Measurements from ENCODE around the gene LACTBL1. TPM values are rescaled to one million over a fixed set of nuclear protein-coding genes. Genes with fewer than 3 reads are reported as not detected.
"Not testable (repeated sequence)": the region's sequence is repeated elsewhere in the genome, so short reads cannot be mapped to it uniquely, and the experiment has no call there.

LACTBL1 gene, protein sequence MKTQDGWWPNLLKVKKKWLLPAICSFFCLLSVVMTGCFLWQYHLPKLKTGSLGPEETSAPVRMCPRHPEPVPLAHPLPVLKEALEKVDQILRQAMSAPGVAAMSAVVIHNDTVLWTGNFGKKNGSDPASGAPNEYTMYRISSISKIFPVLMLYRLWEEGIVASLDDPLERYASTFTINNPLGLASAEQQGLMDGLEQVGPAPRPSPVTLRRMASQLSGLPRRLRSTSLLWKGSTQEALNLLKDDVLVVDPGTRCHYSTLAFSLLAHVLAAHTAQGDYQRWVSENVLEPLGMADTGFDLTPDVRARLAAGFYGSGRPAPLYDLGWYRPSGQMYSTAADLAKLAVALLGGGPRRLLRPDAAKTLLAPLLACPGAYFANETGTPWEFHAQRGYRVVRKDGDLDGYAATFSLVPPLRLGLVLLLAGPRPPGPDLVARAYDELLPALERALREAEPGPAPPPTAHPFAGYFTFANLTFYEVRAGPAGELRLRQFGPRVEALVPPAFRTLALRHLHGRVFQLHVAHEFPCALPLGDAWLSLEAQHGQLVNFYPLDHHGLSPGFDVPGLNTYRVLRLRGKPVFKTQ
- total RNA-seq, result not detected in 2 replicates

DNA sequence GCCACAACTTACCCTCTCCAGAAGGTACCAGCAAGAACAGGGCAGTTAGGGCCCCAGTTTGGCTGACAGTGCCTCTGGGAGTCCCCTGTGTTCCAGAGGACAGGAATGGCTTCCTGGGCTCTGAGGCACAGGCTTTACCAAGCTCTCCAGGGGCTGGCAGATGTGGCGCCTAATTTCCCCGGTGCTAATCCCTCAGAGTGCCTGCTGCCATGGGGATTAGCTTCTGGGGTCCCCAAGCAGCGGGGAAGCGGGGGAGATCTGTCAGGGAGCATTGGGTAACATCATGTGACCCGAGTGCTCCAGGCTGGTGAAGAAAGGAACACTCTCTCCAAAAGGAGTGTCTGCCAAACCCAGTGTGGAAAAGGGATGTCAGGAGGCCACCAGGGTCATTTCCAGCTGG lies at the start of gene LACTBL1:
Gene LACTBL1, minus strand, starts transcription at position 107 of the 400 bp plus-strand sequence. CDS start 550 bp downstream, outside the sequence.
- no peak for DNase-seq (ENCODE audit: low read depth)

DNA sequence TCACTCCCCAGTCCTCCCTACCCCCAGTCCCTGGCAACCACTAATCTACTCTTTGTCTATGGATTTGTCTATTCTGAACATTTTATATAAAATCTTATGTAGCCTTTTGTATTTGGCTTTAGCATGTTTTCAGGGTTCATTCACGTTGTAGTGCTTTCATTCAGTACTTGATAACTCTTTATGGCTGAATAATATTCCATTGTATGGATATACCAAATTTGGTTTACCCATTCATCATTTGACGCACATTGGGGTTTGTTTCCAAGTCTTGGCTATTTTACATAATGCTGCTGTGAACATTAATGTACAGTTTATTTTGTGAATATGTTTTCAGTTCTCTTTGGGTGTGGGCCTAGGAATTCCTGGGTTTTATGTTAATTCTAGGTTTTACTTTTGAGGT lies 49.2 kb upstream of the LACTBL1 start:
- DNase-seq (ENCODE audit: low read depth), result no peak

DNA sequence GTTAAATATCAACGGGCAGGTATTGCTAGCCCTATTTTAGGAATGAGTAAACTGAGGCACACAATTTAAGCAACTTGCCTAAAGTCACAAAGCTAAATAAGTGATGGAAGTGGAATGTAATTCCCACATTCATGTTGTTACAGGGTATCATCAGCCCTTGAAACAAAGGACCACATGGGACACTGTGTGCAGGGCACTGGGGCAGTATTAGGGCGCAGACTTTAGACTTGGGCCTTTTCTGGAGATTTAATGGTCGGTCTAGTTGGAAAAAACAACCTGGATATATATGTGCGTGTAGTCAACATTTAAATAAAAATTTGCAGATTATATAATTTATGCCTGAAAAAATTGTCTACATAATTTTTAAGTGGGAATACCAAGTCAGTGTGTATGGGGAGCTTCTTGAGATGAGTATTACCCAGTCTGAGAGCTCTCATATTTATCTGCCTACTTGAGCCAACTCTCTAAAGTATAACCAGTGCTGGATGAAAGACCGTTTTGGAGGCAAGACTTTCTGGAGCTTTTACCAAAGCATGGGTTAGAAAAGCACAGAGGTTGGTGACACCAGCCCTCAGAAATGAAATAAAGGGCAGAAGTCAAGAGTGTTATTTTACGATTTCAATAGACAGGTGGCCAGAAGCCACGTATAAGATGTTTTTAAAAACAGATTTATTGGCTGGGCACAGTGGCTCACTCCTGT lies 48.2 kb upstream of the LACTBL1 start:
- no peak for DNase-seq (ENCODE audit: low read depth)

DNA sequence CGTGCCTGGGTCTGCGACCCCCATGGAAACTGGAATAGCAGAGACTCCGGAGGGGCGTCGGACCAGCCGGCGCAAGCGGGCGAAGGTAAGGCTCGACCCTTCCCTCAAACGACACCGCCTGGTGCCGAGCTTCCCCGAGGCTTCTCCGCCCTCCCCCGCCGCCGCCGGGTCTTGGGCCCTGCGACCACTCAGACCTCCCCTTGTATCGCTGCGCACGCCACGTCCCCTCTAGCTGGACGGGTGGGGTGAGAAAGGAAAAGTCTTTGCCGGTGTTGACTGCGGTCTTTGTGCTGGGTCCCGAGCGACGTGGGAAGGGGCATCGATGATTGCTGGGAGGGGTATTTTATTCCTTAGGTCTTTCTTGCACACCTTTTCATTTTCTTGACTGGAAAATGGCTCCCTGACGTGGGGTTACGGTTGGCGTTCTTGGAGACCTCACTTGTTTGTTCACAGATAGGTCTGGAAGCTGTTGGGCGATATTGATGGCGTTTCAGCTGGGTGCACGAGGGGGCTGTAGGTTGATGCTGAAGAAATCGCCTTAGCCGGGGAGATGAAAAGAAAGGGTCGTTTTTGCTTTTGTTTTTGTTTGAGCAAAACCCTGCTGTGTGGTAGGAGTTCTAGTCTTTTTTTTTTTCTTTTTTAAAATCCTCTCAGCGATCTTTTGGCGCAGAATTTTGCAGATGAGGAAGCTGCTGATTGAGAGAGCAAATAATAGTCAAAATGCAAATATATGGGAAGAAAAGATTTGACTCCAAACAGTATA lies 47.4 kb upstream of the LACTBL1 start:
- DNase-seq (ENCODE audit: low read depth), result peak; percentile 27

DNA sequence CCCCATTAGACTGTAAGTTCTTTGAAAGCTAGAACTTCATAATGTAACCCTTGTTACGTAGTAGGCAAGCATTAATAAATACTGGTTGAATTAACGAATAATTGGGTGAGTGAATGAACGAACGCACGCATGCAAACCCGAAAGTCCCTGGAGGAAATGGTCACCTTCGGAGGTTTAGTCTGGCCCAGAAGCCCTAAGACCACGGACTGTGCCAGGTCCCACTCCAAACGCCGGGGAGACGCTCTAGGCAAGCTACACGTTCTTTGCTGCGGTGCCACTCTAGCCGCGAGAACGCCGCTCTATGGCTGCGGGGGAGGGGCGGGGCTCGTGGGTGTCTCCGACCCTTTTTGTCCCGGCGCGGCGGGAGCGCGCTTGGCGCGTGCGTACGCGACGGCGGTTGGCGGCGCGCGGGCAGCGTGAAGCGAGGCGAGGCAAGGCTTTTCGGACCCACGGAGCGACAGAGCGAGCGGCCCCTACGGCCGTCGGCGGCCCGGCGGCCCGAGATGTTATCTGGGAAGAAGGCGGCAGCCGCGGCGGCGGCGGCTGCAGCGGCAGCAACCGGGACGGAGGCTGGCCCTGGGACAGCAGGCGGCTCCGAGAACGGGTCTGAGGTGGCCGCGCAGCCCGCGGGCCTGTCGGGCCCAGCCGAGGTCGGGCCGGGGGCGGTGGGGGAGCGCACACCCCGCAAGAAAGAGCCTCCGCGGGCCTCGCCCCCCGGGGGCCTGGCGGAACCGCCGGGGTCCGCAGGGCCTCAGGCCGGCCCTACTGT lies 46.6 kb upstream of the LACTBL1 start, which contains the start of gene KDM1A:
Gene KDM1A, plus strand, starts transcription at position 375 of the 769 bp plus-strand sequence. Its CDS starts 129 bp downstream, at position 504.
- peak; percentile 94 for DNase-seq (ENCODE audit: low read depth)

DNA sequence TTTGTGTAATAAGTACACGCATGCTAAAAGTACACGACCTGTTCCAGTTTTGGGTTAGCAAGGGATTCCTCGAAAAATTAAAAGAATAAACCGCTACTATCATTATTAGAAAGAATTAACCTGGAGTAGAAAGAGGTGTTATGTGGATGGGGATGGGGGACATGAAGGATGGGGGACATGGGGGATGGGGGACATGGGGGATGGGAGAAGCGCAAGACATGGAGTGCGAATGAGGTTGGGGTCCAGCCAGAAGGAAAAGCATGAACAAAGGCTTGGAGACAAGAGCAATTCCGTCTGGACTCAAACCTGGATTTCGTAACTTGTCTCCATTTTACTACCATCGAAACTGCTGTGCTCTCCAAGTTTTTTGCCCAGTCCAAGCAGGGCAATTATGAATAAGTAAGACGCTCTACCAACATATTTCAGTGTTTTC lies 46.0 kb upstream of the LACTBL1 start:
- no peak for DNase-seq (ENCODE audit: low read depth)

DNA sequence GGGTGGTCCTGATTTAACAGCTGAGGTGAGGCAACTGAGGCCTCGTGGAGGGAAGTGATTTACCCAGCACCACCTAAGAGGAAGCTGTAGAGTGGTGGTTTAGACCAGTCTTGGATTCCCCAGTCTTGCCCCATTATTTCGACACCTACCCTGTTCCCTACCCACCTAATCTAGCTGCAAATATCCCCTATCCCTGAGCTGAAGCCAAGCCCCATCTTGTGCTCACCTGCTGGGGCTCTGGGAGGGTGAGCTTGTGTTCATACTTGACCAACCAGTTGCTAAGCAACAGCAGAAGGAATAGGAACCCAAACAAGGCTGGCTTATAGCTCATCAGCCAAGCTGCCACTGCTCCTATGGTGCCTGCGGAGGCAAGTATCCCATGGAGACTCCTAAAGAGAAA lies 41.0 kb upstream of the LACTBL1 start:
- peak; percentile 87 for DNase-seq (ENCODE audit: low read depth)

DNA sequence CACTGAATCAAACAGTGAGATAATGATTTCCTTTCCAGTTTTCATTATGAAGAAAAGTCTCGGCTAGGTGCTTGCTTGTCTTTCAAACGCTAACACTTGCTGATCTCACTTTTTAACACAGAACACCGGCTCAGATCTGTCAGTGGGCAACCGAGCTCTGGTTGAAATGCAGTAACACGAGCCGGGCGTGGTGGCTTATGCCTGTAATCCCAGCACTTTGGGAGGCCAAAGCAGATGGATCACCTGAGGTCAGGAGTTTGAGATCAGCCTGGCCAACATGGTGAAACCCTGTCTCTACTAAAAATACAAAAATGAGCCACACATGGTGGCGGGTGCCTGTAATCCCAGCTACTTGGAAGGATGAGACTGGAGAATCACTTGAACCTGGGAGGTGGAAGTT lies 37.4 kb upstream of the LACTBL1 start:
- DNase-seq (ENCODE audit: low read depth), result not testable (repeated sequence)

DNA sequence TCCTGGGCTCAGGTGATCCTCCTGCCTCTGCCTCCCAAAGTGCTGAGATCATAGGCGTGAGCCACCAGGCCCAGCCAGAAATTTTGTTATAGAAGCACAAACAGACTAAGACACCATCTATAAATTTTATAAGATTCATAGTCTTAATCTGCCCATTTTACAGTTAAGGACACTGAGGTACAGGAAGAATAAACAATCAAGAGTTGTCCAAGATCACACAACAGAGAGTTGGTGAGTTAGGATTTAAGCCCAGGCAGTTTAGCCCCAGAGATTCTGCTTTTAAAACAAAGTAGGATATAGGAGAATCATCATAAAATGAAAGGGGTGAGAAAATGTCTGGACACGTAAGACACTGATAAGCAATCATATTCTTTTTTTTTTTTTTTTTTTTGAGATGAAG lies 36.2 kb upstream of the LACTBL1 start:
- no peak for DNase-seq (ENCODE audit: low read depth)

DNA sequence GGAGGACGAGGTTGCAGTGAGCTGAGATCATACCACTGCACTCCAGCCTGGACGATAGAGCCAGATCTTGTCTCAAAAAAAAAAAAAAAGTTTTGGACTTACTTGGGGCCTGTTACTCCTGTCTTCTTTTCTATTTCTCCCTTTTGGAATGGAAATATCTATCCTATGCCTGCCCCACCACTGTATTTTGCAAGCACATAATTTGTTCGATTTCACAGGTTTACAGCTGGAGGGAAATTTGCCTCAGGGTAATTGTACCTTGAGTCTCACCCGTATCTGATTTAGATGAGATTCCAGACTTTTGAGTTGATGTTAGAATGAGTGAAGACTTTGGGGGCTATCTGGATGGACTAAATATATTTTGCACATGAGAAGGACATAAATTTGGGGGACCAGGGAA lies 34.4 kb upstream of the LACTBL1 start:
- no peak for DNase-seq (ENCODE audit: low read depth)

DNA sequence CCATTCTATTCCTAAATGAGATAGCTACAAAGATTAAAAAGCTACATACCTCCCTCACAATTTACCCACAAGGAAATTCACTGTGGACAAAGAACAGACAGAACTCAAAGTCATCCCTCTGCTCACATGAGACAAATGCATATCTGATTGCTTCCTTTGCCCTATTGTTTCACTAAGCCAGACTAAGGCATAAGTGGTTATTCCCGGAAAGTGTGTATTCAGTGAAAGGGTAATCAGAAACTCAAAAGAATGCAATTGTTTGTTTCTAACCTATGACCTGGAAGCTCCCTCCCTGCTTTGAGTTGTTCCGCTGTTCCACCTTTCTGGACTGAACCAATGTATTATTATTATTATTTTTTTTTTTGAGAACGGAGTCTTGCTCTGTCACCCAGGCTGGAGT lies 32.1 kb upstream of the LACTBL1 start:
- DNase-seq (ENCODE audit: low read depth), result not testable (repeated sequence)

DNA sequence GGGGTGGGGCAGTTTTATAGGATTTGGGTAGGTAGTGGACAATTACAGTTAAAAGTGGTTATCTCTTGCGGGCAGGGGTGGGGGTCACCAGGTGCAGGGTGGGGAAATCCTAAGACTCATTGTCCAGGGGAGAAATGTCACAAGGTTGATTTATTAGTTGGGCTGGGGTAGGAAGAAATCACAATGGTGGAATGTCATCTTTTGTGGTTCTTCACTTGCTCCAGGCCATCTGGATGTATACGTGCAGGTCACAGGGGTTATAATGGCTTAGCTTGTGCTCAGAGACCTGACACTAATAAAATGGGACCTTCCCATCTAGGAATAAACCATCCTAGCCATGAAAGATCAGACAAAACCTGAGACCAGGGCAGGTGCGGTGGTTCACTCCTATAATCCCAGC lies 31.4 kb upstream of the LACTBL1 start:
- no peak for DNase-seq (ENCODE audit: low read depth)

DNA sequence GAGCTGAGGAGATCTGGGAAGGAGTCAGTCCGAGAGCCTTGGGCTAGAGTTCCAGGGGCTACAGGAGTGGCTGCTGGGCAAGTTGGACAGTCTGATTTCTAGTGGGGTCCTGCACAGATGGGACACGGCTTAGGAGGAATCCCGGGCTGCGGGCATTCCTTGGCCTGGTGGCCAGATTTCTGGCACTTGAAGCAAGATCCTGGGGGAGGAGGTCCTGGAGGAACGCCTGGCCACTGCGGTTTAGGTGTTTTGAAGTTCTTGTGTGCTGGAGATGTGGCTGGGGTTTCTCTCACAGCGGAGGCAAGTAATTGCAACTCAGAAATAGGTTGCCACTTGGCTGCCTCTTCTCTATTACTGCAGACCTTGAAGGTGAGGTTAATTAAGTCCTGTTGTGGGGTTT lies 29.6 kb upstream of the LACTBL1 start:
- not testable (repeated sequence) for DNase-seq (ENCODE audit: low read depth)

DNA sequence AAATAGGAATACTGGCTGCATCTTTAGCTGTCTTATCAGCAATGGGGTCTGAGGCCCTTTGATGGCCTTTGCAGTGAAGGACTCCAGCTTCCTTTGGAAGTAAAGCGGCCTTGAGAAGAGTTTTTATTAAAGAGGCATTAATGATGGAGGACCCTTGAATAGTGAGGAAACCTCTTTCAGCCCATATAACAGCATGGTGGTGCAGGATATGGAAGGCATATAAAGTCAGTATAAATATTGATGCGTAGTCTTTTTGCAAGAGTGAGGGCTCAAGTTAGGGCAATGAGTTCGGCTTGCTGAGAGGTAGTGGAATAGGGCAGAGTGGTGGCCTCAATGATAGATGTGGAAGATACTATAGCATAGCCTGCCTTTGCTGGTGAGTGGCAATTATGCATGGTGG lies 27.5 kb upstream of the LACTBL1 start:
- not testable (repeated sequence) for DNase-seq (ENCODE audit: low read depth)

DNA sequence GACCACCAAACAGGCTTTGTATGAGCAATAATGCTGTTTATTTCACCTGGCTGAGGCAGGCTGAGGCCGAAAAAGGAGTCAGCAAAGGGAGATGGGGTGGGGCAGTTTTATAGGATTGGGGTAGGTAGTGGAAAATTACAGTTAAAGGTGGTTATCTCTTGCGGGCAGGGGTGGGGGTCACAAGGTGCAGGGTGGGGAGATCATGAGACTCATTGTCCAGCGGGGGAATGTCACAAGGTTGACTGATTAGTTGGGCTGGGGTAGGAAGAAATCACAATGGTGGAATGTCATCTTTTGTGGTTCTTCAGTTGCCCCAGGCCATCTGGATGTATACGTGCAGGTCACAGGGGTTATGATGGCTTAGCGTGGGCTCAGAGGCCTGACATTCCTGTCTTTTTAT lies 24.9 kb upstream of the LACTBL1 start:
- DNase-seq (ENCODE audit: low read depth), result not testable (repeated sequence)

DNA sequence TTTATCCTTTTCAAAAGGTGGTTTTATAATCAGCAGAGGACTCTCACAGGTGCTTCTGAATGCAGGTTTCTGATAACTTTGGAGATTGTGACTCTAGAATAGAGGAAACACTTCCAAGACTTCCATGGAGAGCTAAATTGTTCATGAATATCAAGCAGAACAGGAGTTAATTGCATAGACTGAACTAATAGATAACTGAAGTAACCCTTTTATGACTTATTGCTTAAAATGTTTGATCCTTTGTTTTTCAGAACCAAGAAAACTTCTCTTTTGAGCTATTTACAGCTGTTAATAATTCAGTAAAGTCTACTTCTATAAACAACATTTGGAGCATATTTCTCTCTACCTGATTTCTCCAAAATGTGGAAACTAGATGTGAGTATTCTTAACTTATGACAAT lies 23.1 kb upstream of the LACTBL1 start:
- no peak for DNase-seq (ENCODE audit: low read depth)

DNA sequence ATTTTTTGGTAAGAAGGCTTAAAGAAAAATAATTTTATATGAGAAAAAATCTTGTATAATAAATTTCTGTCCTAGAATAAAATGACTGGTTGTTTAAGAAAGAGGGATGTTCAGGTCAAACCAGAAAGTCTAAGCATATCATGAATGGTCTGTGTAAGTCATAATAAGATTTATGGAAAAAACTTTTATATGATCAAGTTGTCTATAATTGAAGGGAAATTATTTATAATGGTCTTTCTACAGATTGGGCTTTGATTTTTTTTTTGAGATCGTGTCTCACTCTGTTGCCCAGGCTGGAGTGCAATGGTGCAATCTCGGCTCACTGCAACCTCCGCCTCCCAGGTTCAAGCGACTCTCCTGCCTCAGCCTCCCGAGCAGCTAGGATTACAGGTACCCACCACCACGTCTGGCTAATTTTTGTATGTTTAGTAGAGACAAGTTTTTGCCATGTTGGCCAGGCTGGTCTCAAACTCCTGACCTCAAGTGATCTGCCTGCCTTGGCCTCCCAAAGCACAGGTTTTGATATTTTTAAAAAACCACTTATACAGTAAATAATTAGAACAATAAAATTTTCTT lies 20.6 kb upstream of the LACTBL1 start:
- DNase-seq (ENCODE audit: low read depth), result not testable (repeated sequence)

DNA sequence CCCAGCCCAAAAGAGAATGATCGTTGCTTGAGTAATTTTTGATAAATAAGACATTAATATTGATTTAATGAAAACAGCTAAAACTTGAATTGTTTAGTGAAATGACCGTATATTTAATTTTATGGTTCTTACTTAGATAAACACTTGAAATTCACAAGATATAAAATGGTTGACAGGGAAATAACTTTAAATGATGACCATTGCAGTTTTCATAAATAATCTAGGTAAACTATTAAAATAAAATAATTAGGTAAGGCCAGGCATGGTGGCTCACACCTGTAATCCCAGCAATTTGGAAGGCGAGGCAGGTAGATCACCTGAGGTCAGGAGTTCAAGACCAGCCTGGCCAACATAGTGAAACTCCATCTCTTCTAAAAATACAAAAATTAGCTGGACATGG lies 19.7 kb upstream of the LACTBL1 start:
- DNase-seq (ENCODE audit: low read depth), result not testable (repeated sequence)

DNA sequence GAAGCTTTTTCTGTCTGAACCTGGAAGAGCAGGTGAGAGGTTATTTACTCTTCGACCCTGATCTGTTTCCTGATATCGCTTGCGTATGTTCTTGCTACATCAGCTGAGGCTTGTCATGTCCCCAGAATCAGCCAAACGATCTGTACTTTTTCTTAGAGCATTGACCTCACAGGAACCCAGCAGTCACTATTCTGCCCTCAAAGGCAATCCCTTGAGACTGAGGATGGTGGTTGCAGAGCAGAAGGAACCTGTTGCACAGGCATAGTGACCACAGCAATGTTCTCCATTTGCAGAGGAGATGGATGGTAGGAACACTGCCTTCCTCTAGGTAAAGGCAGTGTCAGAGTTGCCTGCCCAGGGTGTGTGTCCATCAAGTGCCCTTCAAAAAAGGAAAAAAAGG lies 11.3 kb upstream of the LACTBL1 start:
- DNase-seq (ENCODE audit: low read depth), result no peak

DNA sequence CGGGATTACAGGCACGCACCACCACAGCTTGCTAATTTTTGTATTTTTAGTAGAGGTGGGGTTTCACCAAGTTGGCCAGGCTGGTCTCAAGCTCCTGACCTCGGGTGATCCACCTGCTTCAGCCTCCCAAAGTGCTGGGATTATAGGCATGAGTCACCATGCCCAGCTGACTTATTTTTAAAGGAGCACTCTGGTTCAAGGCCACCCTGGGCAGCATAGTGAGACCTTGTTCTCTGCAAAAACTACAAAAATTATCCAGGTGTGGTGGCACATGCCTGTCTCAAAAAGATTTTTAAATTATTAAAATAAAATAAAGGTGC lies 7.8 kb upstream of the LACTBL1 start:
- not testable (repeated sequence) for DNase-seq (ENCODE audit: low read depth)

DNA sequence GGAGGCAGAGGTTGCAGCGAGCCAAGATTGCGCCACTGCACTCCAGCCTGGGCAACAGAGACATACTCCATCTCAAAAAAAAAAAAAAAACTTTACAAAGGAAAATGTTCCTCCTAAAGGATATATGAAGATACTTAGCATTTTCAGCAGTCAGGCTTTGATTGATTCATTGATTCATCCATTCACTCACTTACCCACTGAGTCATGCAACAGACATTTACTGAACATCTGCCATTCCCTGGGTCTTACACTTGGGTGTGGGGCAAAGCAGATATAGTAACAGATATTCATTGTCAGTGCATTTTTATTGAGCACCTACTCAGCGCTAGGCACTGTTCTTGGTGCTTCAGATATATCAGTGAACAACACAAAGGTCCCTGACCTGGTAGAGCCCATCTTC lies 5.6 kb upstream of the LACTBL1 start:
- DNase-seq (ENCODE audit: low read depth), result peak; percentile 57
